K562 (cell line): ENCODE data around the gene ATRAID.

Source experiments
- CTCF ChIP-seq, 3 experiments: IDR thresholded peaks in 2 of 3; conservative IDR thresholded peaks in 1 of 3; 2 replicates each; pipeline ENCODE4 v1.5.1; 2011 to 2012; ENCODE audit warnings: low read length in 3 of 3, mild to moderate bottlenecking in 3 of 3, control low read depth in 2 of 3, improper control_type of control experiment in 1 of 3, inconsistent platforms in 1 of 3, low read depth in 1 of 3, mixed read lengths in 1 of 3, moderate library complexity in 1 of 3; ENCODE audit not compliant: insufficient read depth in 2 of 3
- ESRRA ChIP-seq: fragments of 450-650 bp; IDR thresholded peaks from 2 replicates; pipeline ENCODE4 v1.6.1; 2014; ENCODE audit warnings: low read depth, mild to moderate bottlenecking, moderate library complexity, borderline replicate concordance
- FOXJ3 ChIP-seq: sonication (generic); formaldehyde crosslinking; IDR thresholded peaks from 2 replicates; pipeline ENCODE4 v1.4.0; 2020; ENCODE audit warnings: mild to moderate bottlenecking, missing genetic modification reagents
- GABPB1 ChIP-seq: sonication (generic); formaldehyde crosslinking; IDR thresholded peaks from 2 replicates; pipeline ENCODE4 v1.8.0; 2022; ENCODE audit warnings: mild to moderate bottlenecking, missing genetic modification reagents
- OTX1 ChIP-seq: fragments of 450-650 bp; formaldehyde crosslinking; IDR thresholded peaks from 2 replicates; pipeline ENCODE4 v1.4.0; 2022; ENCODE audit warnings: mild to moderate bottlenecking
- PHF20 ChIP-seq: fragments of 450-650 bp; IDR thresholded peaks from 2 replicates; pipeline ENCODE4 v1.6.1; 2018; ENCODE audit not compliant: partially characterized antibody
- RB1 ChIP-seq: fragments of 450-650 bp; IDR thresholded peaks from 2 replicates; pipeline ENCODE4 v1.6.1; 2017; ENCODE audit warnings: low read depth, mild to moderate bottlenecking
- TAF15 ChIP-seq: fragments of 200-400 bp; formaldehyde crosslinking; IDR thresholded peaks from 2 replicates; pipeline ENCODE4 v1.6.1; 2017; ENCODE audit warnings: mild to moderate bottlenecking, low read depth, low read length, moderate library complexity
- ZBED1 ChIP-seq: IDR thresholded peaks from 2 replicates; pipeline ENCODE4 v1.6.1; 2014
- ZBTB11 ChIP-seq, 3 experiments: fragments of 200-800 bp in 1 of 3; fragments of 250-450 bp in 1 of 3; fragments of 450-650 bp in 1 of 3; sonication (Bioruptor Pico) in 1 of 3; sonication (Bioruptor generic) in 1 of 3; formaldehyde crosslinking in 1 of 3; IDR thresholded peaks; 2 replicates each; pipeline versions ENCODE4 v1.6.1 to v1.8.0; 2016 to 2022; ENCODE audit warnings: mild to moderate bottlenecking in 2 of 3, missing genetic modification characterization in 2 of 3, missing compliant biosample characterization in 1 of 3, moderate library complexity in 1 of 3
- ZBTB2 ChIP-seq: fragments of 450-650 bp; IDR thresholded peaks from 2 replicates; pipeline ENCODE4 v1.6.1; 2016; ENCODE audit warnings: antibody characterized with exemption
- ZHX1 ChIP-seq: fragments of 150-350 bp; conservative IDR thresholded peaks from 2 replicates; pipeline ENCODE4 v1.6.1; 2014; ENCODE audit warnings: low read length
- ZNF23 ChIP-seq: fragments of 250-450 bp; sonication (Bioruptor Pico); IDR thresholded peaks from 2 replicates; pipeline ENCODE4 v1.4.0; 2020; ENCODE audit warnings: mild to moderate bottlenecking

- TF ChIP-seq FOXJ3 (CRISPR knock-in tag) (no peak), PHF20 (no peak), ZBTB2 (no peak), ZBTB11 (CRISPR knock-in tag; IDR thresholded peaks at IDR 0.05) (no peak), RB1 (no peak), ESRRA (no peak), OTX1 (CRISPR knock-in tag) (no peak), TAF15 (no peak), ZHX1 (no peak), GABPB1 (no peak), CTCF (IDR thresholded peaks at IDR 0.05 in 2 of 3, conservative IDR thresholded peaks at IDR 0.05 in 1 of 3; ENCODE audit: insufficient read depth in 2 of 3, low read depth in 1 of 3, low read length in 3 of 3) (no peak), ZNF23 (CRISPR knock-in tag) (no peak), ZBED1 (no peak)
Observed at GRCh38 chr2:27179344-27180000, 32.4 kb upstream of the ATRAID start.
